HCT116 (cell line): ENCODE data around the gene TCFL5.

ENCODE experiments used
- EGR1 ChIP-seq: IDR thresholded peaks from 2 replicates; pipeline ENCODE4 v1.6.1; 2012; ENCODE audit warnings: low read depth
- EZH2 ChIP-seq: fragments of 200-600 bp; sonication (generic); IDR thresholded peaks from 2 replicates; pipeline ENCODE4 v1.6.1; 2017; ENCODE audit warnings: antibody characterized with exemption, mixed run types
- POLR2A ChIP-seq: IDR thresholded peaks from 2 replicates; pipeline ENCODE4 v1.7.0; 2011; ENCODE audit warnings: borderline replicate concordance; ENCODE audit not compliant: insufficient read depth, insufficient read length; ENCODE audit errors: extremely low read depth
- POLR2AphosphoS5 ChIP-seq: IDR thresholded peaks from 2 replicates; pipeline ENCODE4 v1.6.1; 2011; ENCODE audit warnings: mild to moderate bottlenecking, low read depth, low read length, moderate library complexity
- RAD21 ChIP-seq: IDR thresholded peaks from 2 replicates; pipeline ENCODE4 v1.6.1; 2012; ENCODE audit warnings: low read depth, mild to moderate bottlenecking
- REST ChIP-seq: IDR thresholded peaks from 2 replicates; pipeline ENCODE4 v1.6.1; 2012; ENCODE audit warnings: low read depth
- TCF7L2 ChIP-seq: IDR thresholded peaks from 2 replicates; pipeline ENCODE4 v1.7.0; 2011; ENCODE audit warnings: borderline replicate concordance, inconsistent platforms; ENCODE audit not compliant: insufficient read depth, insufficient read length; ENCODE audit errors: extremely low read depth
- TF ChIP-seq, protein P1 (sequence below), 3 experiments: fragments of 200-600 bp in 1 of 3; sonication (generic) in 1 of 3; IDR thresholded peaks in 2 of 3; conservative IDR thresholded peaks in 1 of 3; 2 replicates each; pipeline ENCODE4 v1.5.1; 2012 to 2017; ENCODE audit warnings: low read depth in 2 of 3, low read length in 2 of 3, antibody characterized with exemption in 1 of 3, borderline replicate concordance in 1 of 3, control low read depth in 1 of 3, mild to moderate bottlenecking in 1 of 3, mixed read lengths in 1 of 3, mixed run types in 1 of 3, moderate library complexity in 1 of 3; ENCODE audit not compliant: insufficient read depth in 1 of 3
- TF ChIP-seq, protein P2 (sequence below): IDR thresholded peaks from 2 replicates; pipeline ENCODE4 v1.6.1; 2012

DNA sequence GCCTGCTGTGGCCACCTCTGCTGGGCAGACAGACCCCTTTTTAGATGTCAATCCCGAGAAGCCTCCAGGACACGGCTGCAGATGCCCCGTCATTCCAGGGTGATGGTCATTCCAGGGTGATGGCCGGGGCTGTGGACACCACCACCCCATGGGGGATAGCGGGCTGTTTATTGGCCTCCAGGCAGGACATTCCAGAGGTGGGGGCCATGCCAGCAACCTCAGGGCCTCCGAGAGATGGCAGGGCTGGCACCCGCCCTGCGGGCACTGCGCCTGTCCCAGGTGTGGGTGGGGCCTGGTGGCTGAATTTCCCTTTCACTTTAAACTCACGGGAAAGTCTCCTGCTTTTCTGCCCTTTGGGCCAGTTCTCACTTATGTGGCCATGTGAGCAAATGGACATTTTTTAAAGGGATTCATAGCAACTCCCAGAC lies 30.2 kb downstream of the TCFL5 start:
- TF ChIP-seq, protein P1, sequence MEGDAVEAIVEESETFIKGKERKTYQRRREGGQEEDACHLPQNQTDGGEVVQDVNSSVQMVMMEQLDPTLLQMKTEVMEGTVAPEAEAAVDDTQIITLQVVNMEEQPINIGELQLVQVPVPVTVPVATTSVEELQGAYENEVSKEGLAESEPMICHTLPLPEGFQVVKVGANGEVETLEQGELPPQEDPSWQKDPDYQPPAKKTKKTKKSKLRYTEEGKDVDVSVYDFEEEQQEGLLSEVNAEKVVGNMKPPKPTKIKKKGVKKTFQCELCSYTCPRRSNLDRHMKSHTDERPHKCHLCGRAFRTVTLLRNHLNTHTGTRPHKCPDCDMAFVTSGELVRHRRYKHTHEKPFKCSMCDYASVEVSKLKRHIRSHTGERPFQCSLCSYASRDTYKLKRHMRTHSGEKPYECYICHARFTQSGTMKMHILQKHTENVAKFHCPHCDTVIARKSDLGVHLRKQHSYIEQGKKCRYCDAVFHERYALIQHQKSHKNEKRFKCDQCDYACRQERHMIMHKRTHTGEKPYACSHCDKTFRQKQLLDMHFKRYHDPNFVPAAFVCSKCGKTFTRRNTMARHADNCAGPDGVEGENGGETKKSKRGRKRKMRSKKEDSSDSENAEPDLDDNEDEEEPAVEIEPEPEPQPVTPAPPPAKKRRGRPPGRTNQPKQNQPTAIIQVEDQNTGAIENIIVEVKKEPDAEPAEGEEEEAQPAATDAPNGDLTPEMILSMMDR (IDR thresholded peaks at IDR 0.05 in 2 of 3, conservative IDR thresholded peaks at IDR 0.05 in 1 of 3; ENCODE audit: borderline replicate concordance in 1 of 3, insufficient read depth in 1 of 3, low read depth in 2 of 3, low read length in 2 of 3), result no peak
- TF ChIP-seq POLR2AphosphoS5 (no peak), EGR1 (no peak), POLR2A (no peak), TCF7L2 (no peak), RAD21 (no peak), REST (no peak), EZH2 (no peak)
- TF ChIP-seq, protein P2, sequence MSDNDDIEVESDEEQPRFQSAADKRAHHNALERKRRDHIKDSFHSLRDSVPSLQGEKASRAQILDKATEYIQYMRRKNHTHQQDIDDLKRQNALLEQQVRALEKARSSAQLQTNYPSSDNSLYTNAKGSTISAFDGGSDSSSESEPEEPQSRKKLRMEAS, result no peak
